CD8-positive, alpha-beta memory T cell (primary cell): ENCODE measurements around the gene WASF2. TPM values are rescaled to one million over a fixed set of nuclear protein-coding genes. Genes with fewer than 3 reads are reported as not detected.

Experiments used
- CTCF ChIA-PET: fragments of 350-600 bp; sonication (Branson Sonifier 250); formaldehyde crosslinking; loops from one replicate; lab custom pipeline; 2021; ENCODE audit warnings: antibody characterized with exemption; lab: Charles Lee
- POLR2A ChIA-PET: fragments of 350-600 bp; sonication (Branson Sonifier 250); formaldehyde crosslinking; loops from one replicate; lab custom pipeline; 2021; ENCODE audit warnings: antibody characterized with exemption; lab: Charles Lee
- DNase-seq, 5 donors: peaks; one replicate each; pipeline versions ENCODE4 v3.0.0 to v3.0.0-alpha.2; 2020 to 2022; ENCODE audit warnings: mixed read lengths in 1 of 5
- H3K27ac ChIP-seq: one replicate; pipeline ENCODE4 v1.7.0; 2013; ENCODE audit warnings: low read depth, mild to moderate bottlenecking, low read length, moderate library complexity
- H3K27me3 ChIP-seq: 2 replicates; pipeline ENCODE4 v1.7.0; 2013; ENCODE audit warnings: low read length, mild to moderate bottlenecking; ENCODE audit not compliant: insufficient read depth, poor library complexity, severe bottlenecking
- H3K36me3 ChIP-seq: 2 replicates; pipeline ENCODE4 v1.7.0; 2013; ENCODE audit warnings: mild to moderate bottlenecking, low read length, moderate library complexity; ENCODE audit not compliant: insufficient read depth
- H3K4me1 ChIP-seq: 2 replicates; pipeline ENCODE4 v1.7.0; 2013; ENCODE audit warnings: mild to moderate bottlenecking, low read length, moderate library complexity; ENCODE audit not compliant: insufficient read depth
- H3K4me3 ChIP-seq: 2 replicates; pipeline ENCODE4 v1.7.0; 2013; ENCODE audit warnings: mild to moderate bottlenecking, low read length
- H3K9me3 ChIP-seq: 2 replicates; pipeline ENCODE4 v1.7.0; 2013; ENCODE audit warnings: mild to moderate bottlenecking, low read length
- H3K27ac Mint-ChIP-seq, 8 donors: one replicate each; pipeline ENCODE4 v1.8.0; 2020 to 2021; ENCODE audit warnings: mixed read lengths in 8 of 8, mild to moderate bottlenecking in 6 of 8, inconsistent platforms in 3 of 8, moderate library complexity in 3 of 8
- H3K27me3 Mint-ChIP-seq, 2 donors: one replicate each; pipeline ENCODE4 v1.8.0; 2020 to 2021; ENCODE audit warnings: mixed read lengths in 2 of 2, mild to moderate bottlenecking in 1 of 2, moderate library complexity in 1 of 2
- H3K36me3 Mint-ChIP-seq, 3 donors: one replicate each; pipeline ENCODE4 v1.8.0; 2020 to 2021; ENCODE audit warnings: mixed read lengths in 3 of 3, inconsistent platforms in 1 of 3, mild to moderate bottlenecking in 1 of 3
- H3K4me1 Mint-ChIP-seq, 3 donors: one replicate each; pipeline ENCODE4 v1.8.0; 2020 to 2021; ENCODE audit warnings: mixed read lengths in 3 of 3, inconsistent platforms in 1 of 3, mild to moderate bottlenecking in 1 of 3
- H3K4me3 Mint-ChIP-seq, 7 donors: one replicate each; pipeline ENCODE4 v1.8.0; 2020 to 2021; ENCODE audit warnings: mixed read lengths in 7 of 7, mild to moderate bottlenecking in 6 of 7, moderate library complexity in 4 of 7, inconsistent platforms in 2 of 7
- H3K9me3 Mint-ChIP-seq, 5 donors: one replicate each; pipeline ENCODE4 v1.8.0; 2020 to 2022; ENCODE audit warnings: mixed read lengths in 5 of 5, mild to moderate bottlenecking in 3 of 5, moderate library complexity in 2 of 5, inconsistent platforms in 1 of 5
- polyA plus RNA-seq: library from polyadenylated mRNA; unstranded; fragments of 300-500 nt; fragmentation: Illumina TruSeq; gene quantifications from one replicate; pipeline ENCODE4 v1.2.3, GENCODE V29; 2021
- total RNA-seq, 2 experiments: library from RNA; stranded (reverse); gene quantifications; one replicate each; pipeline ENCODE4 v1.2.3, GENCODE V29; 2021

The WASF2 gene
- total and polyA plus RNA-seq, 3 experiments from 2014 or later: 64.1 to 128 (median 120) TPM

- H3K9me3 Mint-ChIP-seq: no peaks in the 10 kb centered on the region
- ChIA-PET CTCF (interaction anchor here (1.2 to 1.6 kb wide), 3 partner anchors 9 to 15 kb away, joined by 3 to 4 read pairs (median 3); no protein-coding TSS in a partner anchor), POLR2A (no interaction called here)
- Histone ChIP-seq H3K9me3 (no peaks in the 10 kb centered on the region), H3K4me1 (peaks cover 38% of the 10 kb centered on the region), H3K4me3 (no peak overlapping the region), H3K27me3 (no peaks in the 10 kb centered on the region), H3K36me3 (no peaks in the 10 kb centered on the region), H3K27ac (no peak overlapping the region)
- peak overlapping the region in 2 of 7 donors; percentile 29 to 42 for H3K4me3 Mint-ChIP-seq
- no peaks in the 10 kb centered on the region for H3K27me3 Mint-ChIP-seq
- DNase-seq: no peak
- H3K4me1 Mint-ChIP-seq: peaks cover 34 to 59% (median 39%) of the 10 kb centered on the region in 3 donors
- H3K36me3 Mint-ChIP-seq: peaks cover 0 to 11% (median 1%) of the 10 kb centered on the region in 3 donors
- peak overlapping the region in 6 of 8 donors; percentile 26 to 94 (median 72) for H3K27ac Mint-ChIP-seq
These were observed 35.4 kb downstream of the WASF2 start for GRCh38 chr1:27454610-27455009.

DNA sequence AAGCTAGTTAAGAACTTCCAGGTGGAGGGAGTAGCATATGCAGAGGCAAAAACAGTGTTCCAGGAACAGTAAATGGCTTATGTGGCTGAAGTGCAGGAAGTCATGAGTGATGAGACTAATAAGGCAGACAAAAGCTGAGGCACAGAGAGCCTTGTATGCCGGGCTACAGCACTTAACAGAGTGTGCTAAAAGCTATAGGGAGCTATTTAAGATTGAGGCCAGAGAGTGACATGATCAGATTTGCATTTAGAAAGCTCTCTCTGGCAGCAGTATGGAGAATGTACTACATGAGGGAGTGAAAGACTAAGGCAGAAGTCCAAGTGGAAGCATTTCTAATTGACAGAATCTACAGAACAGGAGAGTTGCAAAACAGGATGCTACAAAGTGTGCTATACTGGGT lies 38.6 kb downstream of the WASF2 start:
- no peaks in the 10 kb centered on the region for H3K36me3 ChIP-seq
- ChIA-PET CTCF (interaction anchor here (0.8 kb wide), 1 partner anchor 20 kb away, joined by 3 read pairs; no protein-coding TSS in a partner anchor), POLR2A (no interaction called here)
- no peak overlapping the region for H3K27ac ChIP-seq
- Mint-ChIP-seq H3K27me3 (no peaks in the 10 kb centered on the region), H3K4me3 (no peak overlapping the region), H3K9me3 (no peaks in the 10 kb centered on the region), H3K27ac (peak overlapping the region in 6 of 8 donors; percentile 28 to 64 (median 46)), H3K36me3 (peaks cover 0 to 32% (median 7%) of the 10 kb centered on the region in 3 donors), H3K4me1 (peaks cover 44 to 77% (median 62%) of the 10 kb centered on the region in 3 donors)
- DNase-seq: no peak
- H3K9me3 ChIP-seq: no peaks in the 10 kb centered on the region
- no peak overlapping the region for H3K4me3 ChIP-seq
- peaks cover 40% of the 10 kb centered on the region for H3K4me1 ChIP-seq
- H3K27me3 ChIP-seq: no peaks in the 10 kb centered on the region

- peak overlapping the region in 1 of 7 donors; percentile 55 for H3K4me3 Mint-ChIP-seq
- H3K27ac Mint-ChIP-seq: peak overlapping the region in 3 of 8 donors; percentile 3 to 48 (median 29)
- Histone ChIP-seq H3K4me1 (peaks cover 39% of the 10 kb centered on the region), H3K36me3 (no peaks in the 10 kb centered on the region), H3K27ac (no peak overlapping the region), H3K27me3 (no peaks in the 10 kb centered on the region), H3K4me3 (no peak overlapping the region), H3K9me3 (no peaks in the 10 kb centered on the region)
- ChIA-PET CTCF (interaction anchor here (0.7 kb wide), 1 partner anchor 145 kb away, joined by 3 read pairs; no protein-coding TSS in a partner anchor), POLR2A (interaction anchor here (0.6 kb wide), 1 partner anchor 1502 kb away, joined by 4 read pairs; no protein-coding TSS in a partner anchor)
- no peaks in the 10 kb centered on the region for H3K27me3 Mint-ChIP-seq
- H3K9me3 Mint-ChIP-seq: no peaks in the 10 kb centered on the region
- peaks cover 0 to 37% (median 6%) of the 10 kb centered on the region in 3 donors for H3K36me3 Mint-ChIP-seq
- H3K4me1 Mint-ChIP-seq: peaks cover 48 to 75% (median 62%) of the 10 kb centered on the region in 3 donors
- no peak for DNase-seq
These were observed 41.0 kb downstream of the WASF2 start for GRCh38 chr1:27448982-27449381.

DNA sequence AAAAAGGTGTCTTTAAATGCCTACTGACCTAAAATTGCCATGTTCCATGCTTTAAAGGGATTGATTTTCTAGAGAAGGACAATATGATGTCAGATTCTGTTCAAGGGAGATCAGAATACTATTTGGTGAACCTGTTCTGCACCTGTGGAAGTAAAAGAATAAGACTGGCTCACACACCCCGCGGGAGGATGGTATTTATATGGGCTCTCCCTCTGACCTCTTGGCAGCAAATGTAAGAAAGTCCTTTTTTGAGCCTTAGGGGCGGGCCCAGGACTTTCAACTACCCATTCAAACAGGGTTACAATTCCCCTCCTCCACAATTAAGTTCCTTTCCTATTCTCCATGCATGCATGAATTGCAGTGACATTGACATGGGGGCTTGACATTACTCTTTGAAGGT lies 42.1 kb downstream of the WASF2 start:
- Histone ChIP-seq H3K36me3 (no peaks in the 10 kb centered on the region), H3K27ac (no peak overlapping the region), H3K4me3 (no peak overlapping the region), H3K4me1 (peaks cover 40% of the 10 kb centered on the region), H3K27me3 (no peaks in the 10 kb centered on the region), H3K9me3 (no peaks in the 10 kb centered on the region)
- ChIA-PET POLR2A (interaction anchor here (0.5 kb wide), 1 partner anchor 881 kb away, joined by 7 read pairs; no protein-coding TSS in a partner anchor), CTCF (interaction anchor here (1.1 kb wide), 1 partner anchor 12 kb away, joined by 3 read pairs; no protein-coding TSS in a partner anchor)
- DNase-seq: no peak
- H3K36me3 Mint-ChIP-seq: peaks cover 0 to 37% (median 6%) of the 10 kb centered on the region in 3 donors
- peaks cover 48 to 72% (median 59%) of the 10 kb centered on the region in 3 donors for H3K4me1 Mint-ChIP-seq
- peak overlapping the region in 2 of 8 donors; percentile 40 to 46 for H3K27ac Mint-ChIP-seq
- no peak overlapping the region for H3K4me3 Mint-ChIP-seq
- no peaks in the 10 kb centered on the region for H3K27me3 Mint-ChIP-seq
- H3K9me3 Mint-ChIP-seq: no peaks in the 10 kb centered on the region

GRCh38 chr1:27447399-27447798 lies 42.6 kb downstream of the WASF2 start:
- Histone ChIP-seq H3K27me3 (no peaks in the 10 kb centered on the region), H3K36me3 (no peaks in the 10 kb centered on the region), H3K9me3 (no peaks in the 10 kb centered on the region), H3K4me1 (peaks cover 40% of the 10 kb centered on the region), H3K4me3 (no peak overlapping the region), H3K27ac (no peak overlapping the region)
- ChIA-PET CTCF (interaction anchor here (1.1 to 1.2 kb wide), 2 partner anchors 11 to 109 kb away, joined by 3 read pairs; no protein-coding TSS in a partner anchor), POLR2A (interaction anchor here (0.5 kb wide), 1 partner anchor 882 kb away, joined by 7 read pairs; no protein-coding TSS in a partner anchor)
- DNase-seq: no peak
- Mint-ChIP-seq H3K4me3 (no peak overlapping the region), H3K36me3 (peaks cover 0 to 37% (median 6%) of the 10 kb centered on the region in 3 donors), H3K4me1 (peaks cover 48 to 72% (median 59%) of the 10 kb centered on the region in 3 donors), H3K27ac (peak overlapping the region in 1 of 8 donors; percentile 14), H3K27me3 (no peaks in the 10 kb centered on the region), H3K9me3 (no peaks in the 10 kb centered on the region)

GRCh38 chr1:27446496-27447020 lies 43.4 kb downstream of the WASF2 start:
- Mint-ChIP-seq H3K36me3 (peaks cover 0 to 37% (median 6%) of the 10 kb centered on the region in 3 donors), H3K27ac (no peak overlapping the region), H3K4me3 (no peak overlapping the region), H3K9me3 (no peaks in the 10 kb centered on the region), H3K4me1 (peaks cover 44 to 68% (median 55%) of the 10 kb centered on the region in 3 donors), H3K27me3 (no peaks in the 10 kb centered on the region)
- DNase-seq: no peak
- H3K9me3 ChIP-seq: no peaks in the 10 kb centered on the region
- H3K27ac ChIP-seq: no peak overlapping the region
- ChIA-PET CTCF (interaction anchor here (1.2 to 1.6 kb wide), 2 partner anchors 110 to 159 kb away, joined by 3 to 4 read pairs; no protein-coding TSS in a partner anchor), POLR2A (interaction anchor here (1.0 kb wide), 1 partner anchor 12 kb away, joined by 3 read pairs; no protein-coding TSS in a partner anchor)
- no peaks in the 10 kb centered on the region for H3K27me3 ChIP-seq
- no peak overlapping the region for H3K4me3 ChIP-seq
- no peaks in the 10 kb centered on the region for H3K36me3 ChIP-seq
- H3K4me1 ChIP-seq: peaks cover 35% of the 10 kb centered on the region

DNA sequence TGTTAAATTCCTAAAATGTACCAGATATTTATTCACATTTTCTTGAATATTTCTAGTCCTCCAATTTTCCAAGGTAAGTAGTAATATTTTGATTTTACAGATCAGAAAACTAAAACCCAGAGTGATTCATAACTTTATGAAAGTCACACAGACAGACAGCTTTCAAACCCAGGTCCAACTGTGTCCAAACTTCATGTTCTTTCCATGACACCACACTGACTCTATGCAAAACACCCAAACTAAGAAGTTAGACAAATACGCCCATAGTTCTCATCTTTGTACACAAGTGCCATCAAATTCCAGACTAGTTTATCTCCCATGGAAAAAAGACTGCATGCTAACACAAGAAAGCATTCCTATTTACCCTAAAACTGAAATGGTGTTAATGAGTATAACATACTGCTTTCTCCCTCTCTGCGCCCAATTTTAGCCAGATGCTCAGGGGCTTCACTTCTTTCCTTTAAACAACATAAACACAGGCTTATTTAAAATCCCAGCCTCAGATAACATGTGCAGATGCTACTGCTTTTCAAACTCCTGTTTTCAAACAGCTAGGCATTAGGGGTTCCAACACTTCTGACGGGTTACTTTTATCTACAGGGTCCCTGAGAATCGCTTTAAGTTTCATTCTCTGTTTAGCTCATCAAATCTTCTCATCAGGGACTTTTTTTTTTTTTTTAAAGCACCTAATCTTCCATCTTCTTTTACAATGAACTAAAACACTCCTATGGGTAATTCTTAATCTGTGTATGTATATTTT lies 44.6 kb downstream of the WASF2 start:
- Mint-ChIP-seq H3K27me3 (no peaks in the 10 kb centered on the region), H3K9me3 (no peaks in the 10 kb centered on the region), H3K4me3 (peak overlapping the region in 5 of 7 donors; percentile 2 to 61 (median 23)), H3K27ac (peak overlapping the region in 6 of 8 donors; percentile 7 to 77 (median 64)), H3K36me3 (peaks cover 0 to 39% (median 6%) of the 10 kb centered on the region in 3 donors), H3K4me1 (peaks cover 38 to 59% (median 47%) of the 10 kb centered on the region in 3 donors)
- no peak for DNase-seq
- Histone ChIP-seq H3K4me1 (peaks cover 27% of the 10 kb centered on the region), H3K27me3 (no peaks in the 10 kb centered on the region), H3K27ac (no peak overlapping the region), H3K9me3 (no peaks in the 10 kb centered on the region), H3K4me3 (no peak overlapping the region), H3K36me3 (no peaks in the 10 kb centered on the region)
- CTCF ChIA-PET: interaction anchor here (0.6 to 1.6 kb wide), 4 partner anchors 10 to 194 kb away, joined by 3 to 4 read pairs (median 3); no protein-coding TSS in a partner anchor
- POLR2A ChIA-PET: interaction anchor here (0.6 to 1.0 kb wide), 3 partner anchors 11 to 49 kb away, joined by 3 to 5 read pairs (median 3); no protein-coding TSS in a partner anchor
